ENCODE results near the gene PPP4R3A. TPM values are rescaled to one million over a fixed set of nuclear protein-coding genes. Genes with fewer than 3 reads are reported as not detected.

Gene PPP4R3A
- total RNA-seq, 1 experiment from 2014 or later: 124 TPM

GRCh38 chr14:91519239-91520036, 9.3 kb upstream of the PPP4R3A start:
- Mint-ChIP-seq H3K4me3 (no peak overlapping the region), H3K27me3 (ENCODE audit: low read depth) (peaks cover 16% of the 10 kb centered on the region), H3K27ac (no peak overlapping the region), H3K9me3 (peaks cover 7% of the 10 kb centered on the region; the same call in 1 of the 2 replicates), H3K4me1 (no peaks in the 10 kb centered on the region), H3K36me3 (no peaks in the 10 kb centered on the region)
- POLR2A ChIA-PET: interaction anchor here (0.6 kb wide), 1 partner anchor 8 kb away, joined by 3 read pairs; no protein-coding TSS in a partner anchor
- CTCF ChIA-PET: no interaction called here
- TF ChIP-seq MLX (CRISPR knock-in tag; IDR thresholded peaks at IDR 0.05): no peak
- no peak for TF ChIP-seq E2F1 (CRISPR knock-in tag; IDR thresholded peaks at IDR 0.05)
- TF ChIP-seq ZNF396 (CRISPR knock-in tag; IDR thresholded peaks at IDR 0.05; ENCODE audit: borderline replicate concordance): no peak
- TF ChIP-seq ARID4B (CRISPR knock-in tag; IDR thresholded peaks at IDR 0.05; ENCODE audit: borderline replicate concordance): no peak
- TF ChIP-seq E2F5 (CRISPR knock-in tag; IDR thresholded peaks at IDR 0.05): no peak
- no peak for TF ChIP-seq ATF3 (CRISPR knock-in tag; conservative IDR thresholded peaks at IDR 0.05)
- ATAC-seq (no peak), DNase-seq (ENCODE audit: low spot score) (no peak)

- H3K4me3 Mint-ChIP-seq: no peak overlapping the region
- DNase-seq (ENCODE audit: low spot score) (no peak), ATAC-seq (no peak)
- peaks cover 7% of the 10 kb centered on the region; the same call in 1 of the 2 replicates for H3K9me3 Mint-ChIP-seq
- peaks cover 10% of the 10 kb centered on the region for H3K27me3 Mint-ChIP-seq (ENCODE audit: low read depth)
- H3K36me3 Mint-ChIP-seq: no peaks in the 10 kb centered on the region
- TF ChIP-seq USF1 (CRISPR knock-in tag; IDR thresholded peaks at IDR 0.05): no peak
- TF ChIP-seq ATF3 (CRISPR knock-in tag; conservative IDR thresholded peaks at IDR 0.05): no peak
- TF ChIP-seq SMAD4 (CRISPR knock-in tag; IDR thresholded peaks at IDR 0.05): no peak
- no peak for TF ChIP-seq MYBL2 (CRISPR knock-in tag; IDR thresholded peaks at IDR 0.05)
- TF ChIP-seq GTF2I (CRISPR knock-in tag; conservative IDR thresholded peaks at IDR 0.05): no peak
- no peak for TF ChIP-seq SOX15 (CRISPR knock-in tag; IDR thresholded peaks at IDR 0.05)
- no peak for TF ChIP-seq NFE2L1 (CRISPR knock-in tag; IDR thresholded peaks at IDR 0.05)
- TF ChIP-seq JUN (CRISPR knock-in tag; IDR thresholded peaks at IDR 0.05): no peak
- H3K4me1 Mint-ChIP-seq: no peaks in the 10 kb centered on the region
- CTCF ChIA-PET: no interaction called here
- H3K27ac Mint-ChIP-seq: no peak overlapping the region
- POLR2A ChIA-PET: no interaction called here
Measured at GRCh38 chr14:91516663-91517388, 6.7 kb upstream of the PPP4R3A start.
